GM18508 (cell line): ENCODE results near the gene SHC4.
A peak's percentile ranks its signal among the peaks of the same experiment; 100 is the strongest.
"Not testable (repeated sequence)": the region's sequence is repeated elsewhere in the genome, so short reads cannot be mapped to it uniquely, and the experiment has no call there.

ENCODE experiments used
- ATAC-seq: cut with Tn5 transposase; IDR thresholded peaks from one replicate; pipeline ENCODE4 v1.9.1; 2021; ENCODE audit warnings: moderate number of reproducible peaks; ENCODE audit not compliant: insufficient read depth, unreplicated experiment

The SHC4 gene

GRCh38 chr15:48856942-48857341 lies 106.8 kb downstream of the SHC4 start:
- no peak for ATAC-seq

GRCh38 chr15:48855501-48856440 lies 107.9 kb downstream of the SHC4 start:
- ATAC-seq, result no peak

GRCh38 chr15:48854434-48854833 lies 109.3 kb downstream of the SHC4 start:
- ATAC-seq, result not testable (repeated sequence)

- no peak for ATAC-seq
These were observed 111.8 kb downstream of the SHC4 start for GRCh38 chr15:48851956-48852355.

- no peak for ATAC-seq
These were observed 113.1 kb downstream of the SHC4 start for GRCh38 chr15:48850648-48851047.

GRCh38 chr15:48845123-48845522 lies 118.6 kb downstream of the SHC4 start:
- ATAC-seq, result no peak

GRCh38 chr15:48842501-48842900 lies 121.2 kb downstream of the SHC4 start:
- ATAC-seq, result no peak

GRCh38 chr15:48834756-48835155 lies 129.0 kb downstream of the SHC4 start:
- ATAC-seq, result no peak

GRCh38 chr15:48833526-48834239 lies 130.0 kb downstream of the SHC4 start:
- ATAC-seq, result no peak

- ATAC-seq, result no peak
These were observed 131.1 kb downstream of the SHC4 start for GRCh38 chr15:48832648-48833047.

GRCh38 chr15:48828906-48829305 lies 134.8 kb downstream of the SHC4 start:
- ATAC-seq, result no peak

- ATAC-seq, result no peak
These were observed 135.2 kb downstream of the SHC4 start for GRCh38 chr15:48828471-48828870.

GRCh38 chr15:48825075-48825474 lies 138.6 kb downstream of the SHC4 start:
- no peak for ATAC-seq

- ATAC-seq, result no peak
These were observed 140.0 kb downstream of the SHC4 start for GRCh38 chr15:48823706-48824105.

GRCh38 chr15:48823237-48823636 lies 140.5 kb downstream of the SHC4 start:
- no peak for ATAC-seq

GRCh38 chr15:48814286-48814685 lies 149.4 kb downstream of the SHC4 start:
- ATAC-seq, result no peak

GRCh38 chr15:48811325-48811958 lies 152.3 kb downstream of the SHC4 start:
- no peak for ATAC-seq

- peak; percentile 95 for ATAC-seq
These were observed 153.1 kb downstream of the SHC4 start, which contains the start of gene CEP152 for GRCh38 chr15:48810414-48811324. Gene CEP152 (minus strand): TSS chr15:48811069. CDS start chr15:48805649, 5,420 bp downstream.

GRCh38 chr15:48806151-48806550 lies 157.6 kb downstream of the SHC4 start:
- ATAC-seq, result no peak

- no peak for ATAC-seq
These were observed 158.1 kb downstream of the SHC4 start for GRCh38 chr15:48805591-48805990.
